ENCODE results near the gene ZNF784.

Gene ZNF784

GRCh38 chr19:55643003-55643886, 18.9 kb upstream of the ZNF784 start, which contains the start of gene ZNF581:
TSS of gene ZNF581 (plus strand) at chr19:55643649. CDS start at chr19:55644572, 923 bp downstream.
- peak; percentile 67 to 90 for DNase-seq

- peak in 1 of 2 experiments; percentile 50 for DNase-seq
These were observed 18.0 kb upstream of the ZNF784 start for GRCh38 chr19:55642153-55643002.

- peak; percentile 20 to 63 for DNase-seq
These were observed 17.2 kb upstream of the ZNF784 start for GRCh38 chr19:55641426-55642152.

- DNase-seq, result peak; percentile 79 to 86
These were observed 16.4 kb upstream of the ZNF784 start, which contains the start of gene ZNF580 for GRCh38 chr19:55640577-55641425. TSS of gene ZNF580 (plus strand) at chr19:55641002. CDS start at chr19:55642509, 1,507 bp downstream.

GRCh38 chr19:55640043-55640576, 15.7 kb upstream of the ZNF784 start:
- DNase-seq, result peak; percentile 76 to 96

GRCh38 chr19:55638864-55639359, 14.5 kb upstream of the ZNF784 start:
- DNase-seq, result peak; percentile 42 to 52

GRCh38 chr19:55637534-55637933, 13.2 kb upstream of the ZNF784 start:
- no peak for DNase-seq

GRCh38 chr19:55636723-55637122, 12.4 kb upstream of the ZNF784 start:
- no peak for DNase-seq

GRCh38 chr19:55635856-55636440, 11.6 kb upstream of the ZNF784 start:
- no peak for DNase-seq

GRCh38 chr19:55635334-55635717, 11.0 kb upstream of the ZNF784 start:
- DNase-seq, result no peak

- no peak for DNase-seq
These were observed 9.5 kb upstream of the ZNF784 start for GRCh38 chr19:55633861-55634260.

GRCh38 chr19:55632463-55632834, 8.1 kb upstream of the ZNF784 start:
- peak; percentile 92 to 98 for DNase-seq

GRCh38 chr19:55626350-55626749, 2.0 kb upstream of the ZNF784 start:
- DNase-seq, result no peak

- no peak for DNase-seq
These were observed 599 bp upstream of the ZNF784 start for GRCh38 chr19:55625004-55625326.

GRCh38 chr19:55623561-55623960, 805 bp downstream of the ZNF784 start:
- no peak for DNase-seq

GRCh38 chr19:55623130-55623529, 1.2 kb downstream of the ZNF784 start:
- no peak for DNase-seq

- DNase-seq, result no peak
These were observed 2.0 kb downstream of the ZNF784 start for GRCh38 chr19:55622242-55622969.

GRCh38 chr19:55621673-55622231, 2.6 kb downstream of the ZNF784 start:
- DNase-seq, result no peak

GRCh38 chr19:55621205-55621672, 3.1 kb downstream of the ZNF784 start:
- DNase-seq, result no peak
